ENCODE measurements around the gene LSM2. TPM values are rescaled to one million over a fixed set of nuclear protein-coding genes. Genes with fewer than 3 reads are reported as not detected.

Gene LSM2
- total RNA-seq, 1 donor from 2014 or later: 55.8 TPM

DNA sequence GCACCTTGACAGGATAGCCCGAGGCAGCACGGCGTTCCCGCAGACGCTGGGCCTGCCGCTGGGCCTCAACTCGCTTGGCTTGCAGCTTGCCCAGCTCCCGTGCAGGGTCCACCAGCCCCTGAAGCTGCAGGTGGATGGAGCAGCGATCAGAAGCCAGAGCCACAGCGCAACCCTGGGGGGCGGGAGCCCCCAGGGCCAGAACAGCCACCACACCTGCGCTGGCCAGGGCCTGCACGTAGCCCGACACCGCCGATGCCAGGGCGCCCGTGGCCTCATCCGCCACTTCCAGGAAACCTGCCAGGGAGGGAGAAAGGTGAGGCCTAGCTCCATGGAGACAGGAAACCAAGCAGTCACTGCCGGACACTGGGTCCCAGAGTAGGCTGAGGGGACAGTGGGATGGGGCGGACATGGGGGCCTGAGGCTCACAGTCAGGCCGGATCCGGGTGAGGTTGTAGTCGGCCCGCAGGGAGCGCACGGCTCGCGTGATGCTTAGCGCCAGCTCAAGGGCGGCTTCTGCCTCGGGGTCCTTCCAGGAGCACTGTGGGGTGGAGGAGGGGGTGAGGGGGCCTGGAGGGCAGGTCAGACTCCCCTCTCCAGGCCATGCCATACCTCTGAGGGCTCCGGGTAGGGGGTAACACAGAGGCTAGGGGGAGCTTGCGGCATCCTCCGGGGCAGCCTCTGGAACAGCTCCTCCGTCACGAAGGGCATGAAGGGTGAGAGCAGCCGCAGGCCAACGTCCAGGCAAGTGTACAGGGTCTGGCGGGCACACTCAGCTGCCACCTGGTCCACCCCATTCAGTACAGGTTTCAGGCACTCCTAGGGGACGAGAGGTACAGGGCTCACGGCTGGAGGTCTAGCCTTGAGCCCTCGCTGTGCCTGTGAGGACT lies 27.5 kb downstream of the LSM2 start:
- no peaks in the 10 kb centered on the region for H3K9me3 Mint-ChIP-seq

DNA sequence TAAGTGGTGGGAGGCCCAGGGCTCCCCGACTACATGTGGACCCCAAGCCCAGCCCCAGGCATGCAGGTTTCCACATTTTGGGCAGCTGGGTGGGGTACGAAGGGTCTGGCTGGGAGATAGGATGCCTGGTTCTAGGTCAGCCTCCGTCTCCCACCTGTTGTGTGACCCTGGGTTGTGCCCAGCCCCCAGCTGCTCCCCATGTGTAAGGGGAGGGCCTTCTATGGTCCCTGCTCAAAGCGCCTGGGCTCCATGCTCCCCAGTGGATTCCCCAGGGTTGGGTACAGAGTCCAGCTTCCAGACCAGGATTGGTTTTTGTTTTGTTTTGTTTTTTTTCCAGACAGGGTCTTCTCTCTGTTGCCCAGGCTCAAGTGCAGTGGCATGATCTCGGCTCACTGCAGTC lies 28.6 kb downstream of the LSM2 start:
- TF ChIP-seq, protein P1, sequence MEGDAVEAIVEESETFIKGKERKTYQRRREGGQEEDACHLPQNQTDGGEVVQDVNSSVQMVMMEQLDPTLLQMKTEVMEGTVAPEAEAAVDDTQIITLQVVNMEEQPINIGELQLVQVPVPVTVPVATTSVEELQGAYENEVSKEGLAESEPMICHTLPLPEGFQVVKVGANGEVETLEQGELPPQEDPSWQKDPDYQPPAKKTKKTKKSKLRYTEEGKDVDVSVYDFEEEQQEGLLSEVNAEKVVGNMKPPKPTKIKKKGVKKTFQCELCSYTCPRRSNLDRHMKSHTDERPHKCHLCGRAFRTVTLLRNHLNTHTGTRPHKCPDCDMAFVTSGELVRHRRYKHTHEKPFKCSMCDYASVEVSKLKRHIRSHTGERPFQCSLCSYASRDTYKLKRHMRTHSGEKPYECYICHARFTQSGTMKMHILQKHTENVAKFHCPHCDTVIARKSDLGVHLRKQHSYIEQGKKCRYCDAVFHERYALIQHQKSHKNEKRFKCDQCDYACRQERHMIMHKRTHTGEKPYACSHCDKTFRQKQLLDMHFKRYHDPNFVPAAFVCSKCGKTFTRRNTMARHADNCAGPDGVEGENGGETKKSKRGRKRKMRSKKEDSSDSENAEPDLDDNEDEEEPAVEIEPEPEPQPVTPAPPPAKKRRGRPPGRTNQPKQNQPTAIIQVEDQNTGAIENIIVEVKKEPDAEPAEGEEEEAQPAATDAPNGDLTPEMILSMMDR (IDR thresholded peaks at IDR 0.05; ENCODE audit: unreplicated experiment): no peak
- H3K4me1 Mint-ChIP-seq: peaks cover 12% of the 10 kb centered on the region
- no peak for DNase-seq (ENCODE audit: low spot score in 2 of 2, unreplicated experiment in 2 of 2)
- no peak overlapping the region for H3K4me3 Mint-ChIP-seq
- peak overlapping the region; percentile 53 for H3K27ac Mint-ChIP-seq
- H3K9me3 Mint-ChIP-seq: no peaks in the 10 kb centered on the region
- H3K36me3 Mint-ChIP-seq: peaks cover 12% of the 10 kb centered on the region
- no peaks in the 10 kb centered on the region for H3K27me3 Mint-ChIP-seq (ENCODE audit: low read depth)

More for the DNA sequence above, 27.5 kb downstream of the LSM2 start:
- TF ChIP-seq, protein P1 (IDR thresholded peaks at IDR 0.05; ENCODE audit: unreplicated experiment): no peak
- Mint-ChIP-seq H3K36me3 (peaks cover 16% of the 10 kb centered on the region), H3K27me3 (ENCODE audit: low read depth) (no peaks in the 10 kb centered on the region), H3K4me3 (no peak overlapping the region), H3K27ac (no peak overlapping the region), H3K4me1 (peaks cover 12% of the 10 kb centered on the region)
- DNase-seq (ENCODE audit: low spot score in 2 of 2, unreplicated experiment in 2 of 2): no peak

DNA sequence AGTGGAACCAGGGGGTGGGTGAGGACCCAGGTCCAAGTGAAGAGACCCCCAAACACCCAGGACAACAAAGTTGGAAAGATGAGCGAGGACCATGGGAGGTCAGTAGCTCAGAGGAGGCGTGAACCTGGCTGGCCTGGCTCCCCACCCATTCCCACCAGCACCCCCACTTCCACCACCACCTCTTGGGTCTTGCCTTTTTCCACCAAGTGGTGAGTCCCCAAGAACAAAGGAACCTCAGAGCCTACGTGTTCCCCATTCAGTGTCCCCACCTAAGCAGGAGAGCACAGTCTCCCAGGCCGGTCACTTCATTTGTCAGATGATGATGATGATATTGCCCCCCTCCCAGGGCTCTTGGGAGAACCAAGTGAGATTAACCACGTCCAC lies 29.1 kb downstream of the LSM2 start:
- H3K27ac Mint-ChIP-seq: peak overlapping the region; percentile 6

DNA sequence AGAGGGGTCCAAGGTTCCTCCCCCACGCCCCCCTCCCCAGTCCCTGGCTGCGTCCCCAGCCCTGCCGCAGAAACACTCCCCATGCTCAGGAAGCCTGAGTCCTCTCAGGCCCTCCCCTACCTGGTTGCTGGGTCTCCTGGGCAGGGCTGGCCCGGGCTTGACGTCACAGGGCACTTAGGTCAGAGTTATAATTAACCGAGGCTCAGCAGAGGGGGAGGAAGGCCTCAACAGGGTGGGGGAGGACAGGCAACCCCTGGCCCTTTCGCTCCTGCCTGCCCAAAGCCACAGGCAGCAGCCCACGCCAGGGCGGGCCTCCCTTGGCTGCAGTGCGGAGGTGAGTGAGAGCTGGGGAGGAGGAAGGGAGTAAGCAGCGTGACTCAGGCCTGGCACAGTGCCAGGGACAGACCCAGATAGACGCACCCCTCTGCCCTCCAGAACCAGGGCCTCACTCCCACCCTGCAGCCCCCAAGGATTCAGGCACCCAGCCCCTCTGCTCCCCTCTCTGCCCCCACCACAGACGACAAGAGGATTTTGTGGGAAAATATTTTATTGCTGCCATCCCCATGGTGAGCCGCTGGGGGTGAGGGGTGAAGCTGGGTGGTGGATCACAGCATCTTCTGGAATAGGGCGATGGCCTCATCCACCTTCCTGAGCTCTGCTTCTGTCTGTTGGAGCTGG lies 29.6 kb downstream of the LSM2 start, which contains the start of gene VWA7:
Gene VWA7, minus strand, starts transcription at position 340 of the 678 bp plus-strand sequence. CDS start 549 bp downstream, outside the sequence.
- Mint-ChIP-seq H3K27me3 (ENCODE audit: low read depth) (no peaks in the 10 kb centered on the region), H3K4me1 (peaks cover 12% of the 10 kb centered on the region), H3K9me3 (no peaks in the 10 kb centered on the region), H3K4me3 (peak within 1 kb of the TSS; percentile 8), H3K36me3 (peaks cover 5% of the 10 kb centered on the region), H3K27ac (peak within 1 kb of the TSS; percentile 69)
- peak in 1 of 2 experiments; percentile 54 for DNase-seq (ENCODE audit: low spot score in 2 of 2, unreplicated experiment in 2 of 2)
- TF ChIP-seq, protein P1 (IDR thresholded peaks at IDR 0.05; ENCODE audit: unreplicated experiment): no peak

More for the DNA sequence above, 29.1 kb downstream of the LSM2 start:
- Mint-ChIP-seq H3K36me3 (peaks cover 8% of the 10 kb centered on the region), H3K4me1 (peaks cover 12% of the 10 kb centered on the region), H3K27me3 (ENCODE audit: low read depth) (no peaks in the 10 kb centered on the region), H3K9me3 (no peaks in the 10 kb centered on the region), H3K4me3 (no peak overlapping the region)
- DNase-seq (ENCODE audit: low spot score in 2 of 2, unreplicated experiment in 2 of 2): no peak
- TF ChIP-seq, protein P1 (IDR thresholded peaks at IDR 0.05; ENCODE audit: unreplicated experiment): no peak

DNA sequence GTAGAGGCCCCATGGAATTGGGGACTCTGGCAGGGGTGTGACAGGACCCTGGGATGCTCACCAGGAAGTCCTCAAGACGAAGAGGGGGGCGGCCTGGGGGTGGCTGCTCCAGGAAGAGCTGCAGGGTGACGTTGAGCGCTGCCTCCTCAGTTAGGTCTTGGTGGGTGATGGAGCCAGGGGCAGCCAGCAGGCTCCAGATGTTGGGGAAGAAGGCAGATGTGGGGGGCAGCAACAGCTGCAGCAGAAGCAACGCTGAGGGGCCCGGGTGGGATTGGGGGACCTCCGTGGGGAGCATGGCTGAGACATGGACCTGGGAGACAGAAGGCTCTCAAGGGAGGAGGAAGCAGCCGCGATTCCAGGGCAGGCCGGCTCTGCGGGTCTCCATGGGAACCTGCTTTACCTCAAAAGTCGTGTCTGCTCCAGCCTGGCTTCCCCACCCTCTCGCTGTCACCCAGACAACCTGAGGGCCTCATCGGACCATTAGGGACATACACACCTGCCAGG lies 30.2 kb downstream of the LSM2 start:
- TF ChIP-seq, protein P1 (IDR thresholded peaks at IDR 0.05; ENCODE audit: unreplicated experiment): no peak
- Mint-ChIP-seq H3K27ac (peak overlapping the region; percentile 69), H3K4me3 (peak overlapping the region; percentile 8), H3K4me1 (peaks cover 12% of the 10 kb centered on the region), H3K36me3 (peaks cover 5% of the 10 kb centered on the region), H3K9me3 (no peaks in the 10 kb centered on the region), H3K27me3 (ENCODE audit: low read depth) (no peaks in the 10 kb centered on the region)
- no peak for DNase-seq (ENCODE audit: low spot score in 2 of 2, unreplicated experiment in 2 of 2)
